ELF-1 (cell line): ENCODE results near the gene GPATCH8.

ENCODE experiments used
- DNase-seq: peaks from one replicate; pipeline ENCODE4 v3.0.0-alpha.2; 2016; ENCODE audit warnings: low read depth, low spot score

GPATCH8 gene

GRCh38 chr17:44451016-44451627, 52.1 kb downstream of the GPATCH8 start:
- DNase-seq: no peak

GRCh38 chr17:44448412-44448811, 54.8 kb downstream of the GPATCH8 start:
- DNase-seq: no peak

GRCh38 chr17:44444735-44445105, 58.5 kb downstream of the GPATCH8 start:
- no peak for DNase-seq

GRCh38 chr17:44442806-44443205, 60.4 kb downstream of the GPATCH8 start:
- no peak for DNase-seq

- DNase-seq: no peak
Observed at GRCh38 chr17:44439168-44439567, 64.0 kb downstream of the GPATCH8 start.

- DNase-seq: peak; percentile 25
Observed at GRCh38 chr17:44438636-44439035, 64.6 kb downstream of the GPATCH8 start.

- DNase-seq: no peak
Observed at GRCh38 chr17:44436336-44436735, 66.9 kb downstream of the GPATCH8 start.

GRCh38 chr17:44432254-44433157, 70.7 kb downstream of the GPATCH8 start:
- no peak for DNase-seq

GRCh38 chr17:44424828-44425461, 78.3 kb downstream of the GPATCH8 start:
- DNase-seq: no peak

- no peak for DNase-seq
Observed at GRCh38 chr17:44417553-44417952, 85.7 kb downstream of the GPATCH8 start.

GRCh38 chr17:44416558-44417289, 86.5 kb downstream of the GPATCH8 start:
- DNase-seq: no peak

GRCh38 chr17:44414394-44415155, 88.6 kb downstream of the GPATCH8 start:
- no peak for DNase-seq

GRCh38 chr17:44409309-44410028, 93.7 kb downstream of the GPATCH8 start:
- no peak for DNase-seq

- DNase-seq: no peak
Observed at GRCh38 chr17:44408786-44409185, 94.4 kb downstream of the GPATCH8 start.

- no peak for DNase-seq
Observed at GRCh38 chr17:44402564-44403172, 100.5 kb downstream of the GPATCH8 start.

GRCh38 chr17:44400226-44400847, 102.9 kb downstream of the GPATCH8 start:
- DNase-seq: no peak

GRCh38 chr17:44398692-44399691, 104.2 kb downstream of the GPATCH8 start:
- DNase-seq: no peak
